ENCODE measurements around the gene SHLD2. TPM values are rescaled to one million over a fixed set of nuclear protein-coding genes. Genes with fewer than 3 reads are reported as not detected.

The SHLD2 gene, protein sequence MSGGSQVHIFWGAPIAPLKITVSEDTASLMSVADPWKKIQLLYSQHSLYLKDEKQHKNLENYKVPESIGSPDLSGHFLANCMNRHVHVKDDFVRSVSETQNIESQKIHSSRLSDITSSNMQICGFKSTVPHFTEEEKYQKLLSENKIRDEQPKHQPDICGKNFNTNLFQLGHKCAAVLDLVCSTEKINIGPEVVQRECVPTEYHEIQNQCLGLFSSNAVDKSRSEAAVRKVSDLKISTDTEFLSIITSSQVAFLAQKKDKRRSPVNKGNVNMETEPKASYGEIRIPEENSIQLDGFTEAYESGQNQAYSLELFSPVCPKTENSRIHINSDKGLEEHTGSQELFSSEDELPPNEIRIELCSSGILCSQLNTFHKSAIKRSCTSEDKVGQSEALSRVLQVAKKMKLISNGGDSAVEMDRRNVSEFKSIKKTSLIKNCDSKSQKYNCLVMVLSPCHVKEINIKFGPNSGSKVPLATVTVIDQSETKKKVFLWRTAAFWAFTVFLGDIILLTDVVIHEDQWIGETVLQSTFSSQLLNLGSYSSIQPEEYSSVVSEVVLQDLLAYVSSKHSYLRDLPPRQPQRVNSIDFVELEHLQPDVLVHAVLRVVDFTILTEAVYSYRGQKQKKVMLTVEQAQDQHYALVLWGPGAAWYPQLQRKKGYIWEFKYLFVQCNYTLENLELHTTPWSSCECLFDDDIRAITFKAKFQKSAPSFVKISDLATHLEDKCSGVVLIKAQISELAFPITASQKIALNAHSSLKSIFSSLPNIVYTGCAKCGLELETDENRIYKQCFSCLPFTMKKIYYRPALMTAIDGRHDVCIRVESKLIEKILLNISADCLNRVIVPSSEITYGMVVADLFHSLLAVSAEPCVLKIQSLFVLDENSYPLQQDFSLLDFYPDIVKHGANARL
- 10 to 100 TPM; 31.0 to 31.4 TPM for total RNA-seq

DNA sequence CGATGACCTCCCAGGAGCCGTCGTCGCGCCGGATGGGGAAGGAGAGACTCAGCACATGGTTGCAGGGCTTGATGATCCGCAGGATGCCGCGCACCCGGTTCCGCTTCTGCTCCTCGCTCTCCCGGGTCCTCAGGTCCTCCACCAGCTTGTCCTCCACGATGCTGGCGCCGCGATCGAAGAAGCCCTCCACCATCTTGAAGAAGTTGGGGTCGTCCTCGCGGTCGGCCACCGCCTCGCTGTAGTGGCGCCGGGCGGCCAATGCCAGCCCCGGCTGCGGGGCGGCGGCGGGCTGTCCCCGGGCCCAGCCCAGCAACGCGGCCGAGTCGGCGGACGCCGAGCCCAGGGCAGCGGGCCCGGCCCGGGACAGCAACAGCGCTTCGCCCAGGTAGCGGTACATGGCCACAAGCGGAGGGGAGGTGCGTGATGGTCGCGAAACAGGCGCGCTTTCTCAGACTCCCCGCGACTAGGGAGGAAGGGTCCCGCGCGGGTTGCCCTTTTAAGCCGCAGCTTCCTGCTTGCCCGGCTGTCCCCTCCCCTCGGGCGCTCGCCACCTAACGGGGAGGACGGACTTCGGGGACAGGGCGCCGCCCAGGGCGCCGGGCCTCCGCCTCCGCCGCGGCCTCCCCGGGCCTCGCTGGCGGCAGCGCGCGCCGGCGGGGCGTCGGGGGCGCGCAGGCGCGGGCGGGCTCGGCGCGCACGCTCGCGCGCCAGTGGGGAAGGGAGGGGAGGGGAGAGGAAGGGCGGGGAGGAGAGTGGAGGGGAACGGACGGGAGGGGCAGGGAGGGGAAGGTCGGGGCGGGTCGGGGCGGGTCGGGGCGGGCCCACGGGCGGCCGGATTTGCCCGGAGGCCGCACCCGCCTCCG, at the start of gene SHLD2, which contains the start of gene GLUD1:
Gene SHLD2, plus strand, starts transcription at position 834 of the 863 bp plus-strand sequence. CDS start 56,149 bp downstream, outside the sequence.
Gene GLUD1, minus strand, starts transcription at position 471 of the 863 bp plus-strand sequence. Its CDS starts 74 bp downstream, at position 397.
- ChIA-PET POLR2A (interaction anchor here (1.2 to 4.9 kb wide), 13 partner anchors 10 to 768 kb away, joined by 3 to 46 read pairs (median 7); no protein-coding TSS in a partner anchor), CTCF (interaction anchor here (1.2 to 1.4 kb wide), 4 partner anchors 10 to 124 kb away, joined by 4 to 5 read pairs (median 4); no protein-coding TSS in a partner anchor)
- Mint-ChIP-seq H3K27ac (peak within 1 kb of the TSS; percentile 97), H3K27me3 (no peaks in the 10 kb centered on the region), H3K4me3 (peak within 1 kb of the TSS; percentile 98), H3K4me1 (peaks cover 44% of the 10 kb centered on the region), H3K36me3 (ENCODE audit: low read depth) (peaks cover 42% of the 10 kb centered on the region), H3K9me3 (no peaks in the 10 kb centered on the region)
- DNase-seq: peak; percentile 94

DNA sequence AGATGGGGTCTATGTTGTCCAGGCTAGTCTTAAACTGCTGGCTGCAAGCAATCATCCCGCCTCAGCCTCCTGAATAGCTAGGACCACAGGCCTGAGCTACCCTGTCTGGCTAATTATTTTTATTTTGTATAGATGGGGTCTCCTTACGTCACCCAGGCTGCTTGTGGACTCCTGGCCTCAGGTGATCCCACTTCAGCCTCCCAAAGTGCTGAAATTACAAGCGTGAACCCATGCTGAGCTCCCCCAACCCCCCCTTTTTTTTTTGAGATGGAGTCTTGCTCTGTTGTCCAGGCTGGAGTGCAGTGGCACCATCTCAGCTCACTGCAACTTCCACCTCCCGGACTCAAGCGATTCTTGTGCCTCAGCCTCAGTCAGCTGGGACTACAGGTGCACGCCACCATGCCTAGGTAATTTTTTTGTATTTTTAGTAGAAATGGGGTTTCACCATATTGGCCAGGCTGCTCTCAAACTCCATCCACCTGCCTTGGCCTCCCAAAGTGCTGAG, 49.5 kb upstream of the SHLD2 start:
- H3K4me3 Mint-ChIP-seq: no peak overlapping the region
- H3K27me3 Mint-ChIP-seq: no peaks in the 10 kb centered on the region
- ChIA-PET CTCF (interaction anchor here (0.8 kb wide), 1 partner anchor 9 kb away, joined by 3 read pairs; no protein-coding TSS in a partner anchor), POLR2A (interaction anchor here (1.3 kb wide), 1 partner anchor 48 kb away, joined by 5 read pairs; no protein-coding TSS in a partner anchor)
- H3K9me3 Mint-ChIP-seq: no peaks in the 10 kb centered on the region
- DNase-seq: no peak
- no peak overlapping the region for H3K27ac Mint-ChIP-seq
- peaks cover 36% of the 10 kb centered on the region for H3K36me3 Mint-ChIP-seq (ENCODE audit: low read depth)
- H3K4me1 Mint-ChIP-seq: no peaks in the 10 kb centered on the region

DNA sequence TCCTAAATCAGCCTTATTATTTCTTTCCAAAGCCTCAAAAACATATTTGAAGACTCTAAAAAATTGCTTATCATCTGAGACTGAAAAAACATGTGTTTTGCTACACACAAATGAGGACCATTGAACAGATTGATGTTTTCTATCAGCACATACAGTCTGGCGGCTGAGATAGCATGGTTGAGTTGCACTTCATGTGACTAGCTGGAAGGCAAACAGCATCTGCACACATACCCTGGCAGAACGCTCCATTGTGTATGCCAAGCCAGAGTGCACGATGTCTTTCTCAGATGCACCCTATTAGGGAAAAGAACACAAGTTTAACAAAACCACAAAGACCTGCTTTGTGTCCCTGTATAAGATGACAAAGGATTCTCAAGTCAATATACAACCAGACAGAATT, 41.9 kb upstream of the SHLD2 start:
- ChIA-PET CTCF (interaction anchor here (1.5 kb wide), 1 partner anchor 40 kb away, joined by 5 read pairs; no protein-coding TSS in a partner anchor), POLR2A (interaction anchor here (1.5 kb wide), 1 partner anchor 13 kb away, joined by 3 read pairs; no protein-coding TSS in a partner anchor)
- Mint-ChIP-seq H3K27ac (no peak overlapping the region), H3K36me3 (ENCODE audit: low read depth) (peaks cover 51% of the 10 kb centered on the region), H3K4me1 (peaks cover 2% of the 10 kb centered on the region), H3K4me3 (no peak overlapping the region), H3K27me3 (no peaks in the 10 kb centered on the region), H3K9me3 (no peaks in the 10 kb centered on the region)
- DNase-seq: no peak

DNA sequence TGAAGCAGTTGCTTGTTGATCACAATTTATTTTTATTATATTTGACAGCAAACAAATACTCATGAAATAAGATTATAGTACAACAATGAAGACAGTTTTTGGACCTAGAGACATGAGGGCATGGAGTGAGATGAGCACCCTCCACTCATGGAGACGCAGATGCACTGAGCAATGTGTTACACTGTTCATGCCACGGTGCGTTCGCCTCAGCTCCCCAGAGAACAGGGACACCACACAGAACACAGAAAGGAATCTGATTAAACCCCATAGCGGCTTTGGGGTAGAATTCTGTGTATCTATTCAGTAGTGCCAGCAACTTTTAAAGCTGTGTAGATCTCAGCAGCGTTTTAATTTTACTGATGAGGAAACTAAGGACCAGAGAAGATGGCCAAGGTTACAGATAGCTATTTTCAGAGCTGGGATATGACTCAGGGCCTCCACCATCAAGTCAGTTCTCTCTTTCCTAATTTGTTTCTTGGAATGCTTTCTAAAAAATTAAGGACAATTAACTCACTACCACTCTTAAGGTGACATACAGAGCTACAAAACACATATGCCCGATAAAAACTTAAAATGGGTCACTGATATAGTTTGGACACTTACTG, 41.3 kb upstream of the SHLD2 start:
- POLR2A ChIA-PET: interaction anchor here (1.5 kb wide), 2 partner anchors 14 to 40 kb away, joined by 3 to 6 read pairs; no protein-coding TSS in a partner anchor
- no peak for DNase-seq
- no peaks in the 10 kb centered on the region for H3K27me3 Mint-ChIP-seq
- no peak overlapping the region for H3K27ac Mint-ChIP-seq
- CTCF ChIA-PET: interaction anchor here (1.2 to 1.5 kb wide), 3 partner anchors 39 to 115 kb away, joined by 5 read pairs; partner anchors contain the start of genes GLUD1 and SHLD2
- peaks cover 2% of the 10 kb centered on the region for H3K4me1 Mint-ChIP-seq
- H3K36me3 Mint-ChIP-seq (ENCODE audit: low read depth): peaks cover 51% of the 10 kb centered on the region
- no peaks in the 10 kb centered on the region for H3K9me3 Mint-ChIP-seq
- H3K4me3 Mint-ChIP-seq: no peak overlapping the region

DNA sequence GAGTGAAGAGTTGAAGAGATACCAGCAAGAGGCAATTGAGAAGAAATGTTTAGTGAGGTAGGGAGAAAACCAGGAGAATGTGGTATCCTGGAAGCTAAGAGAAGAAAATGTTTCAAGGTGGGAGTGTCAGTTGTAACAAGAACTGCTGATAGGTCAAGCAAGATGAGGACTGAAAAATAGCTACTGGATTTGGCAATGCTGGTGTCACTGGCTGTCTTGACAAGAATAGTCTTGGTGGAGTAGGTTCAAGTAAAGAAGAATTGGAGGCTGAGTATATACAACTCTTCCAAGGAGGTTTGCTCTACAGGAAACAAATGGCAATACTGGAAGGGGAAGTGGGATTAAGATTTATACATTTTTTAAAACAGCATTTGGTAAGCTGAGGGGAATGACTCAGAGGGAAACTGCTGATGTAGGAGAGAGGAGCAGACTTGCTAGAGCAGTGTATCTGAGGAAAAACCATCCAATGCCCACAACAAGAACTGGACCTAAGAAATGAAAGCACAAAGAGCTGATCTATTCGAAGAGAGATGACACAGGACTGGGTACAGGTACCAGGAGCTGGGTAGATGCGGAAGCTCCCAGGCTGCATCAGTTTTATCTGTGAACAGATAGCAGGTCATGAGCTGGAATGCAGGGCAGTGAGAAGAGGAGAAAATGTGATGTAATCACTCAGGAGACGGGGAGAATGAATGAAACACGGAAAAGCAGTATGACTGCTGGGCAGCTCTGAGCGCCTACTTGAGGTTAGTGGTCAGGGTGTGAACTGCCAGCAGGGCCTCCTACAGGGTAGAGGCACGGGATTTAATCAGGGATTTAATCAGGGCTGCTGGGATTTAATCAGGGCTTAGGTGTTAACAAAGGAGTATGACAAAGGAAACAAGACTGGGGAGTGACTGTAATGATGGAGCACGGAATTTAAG, 40.4 kb upstream of the SHLD2 start:
- ChIA-PET CTCF (interaction anchor here (1.0 to 1.5 kb wide), 5 partner anchors 10 to 116 kb away, joined by 3 to 5 read pairs (median 5); partner anchors contain the start of genes GLUD1 and SHLD2), POLR2A (interaction anchor here (1.5 kb wide), 2 partner anchors 14 to 39 kb away, joined by 3 to 6 read pairs; no protein-coding TSS in a partner anchor)
- no peak for DNase-seq
- no peak overlapping the region for H3K27ac Mint-ChIP-seq
- no peak overlapping the region for H3K4me3 Mint-ChIP-seq
- H3K36me3 Mint-ChIP-seq (ENCODE audit: low read depth): peaks cover 53% of the 10 kb centered on the region
- H3K9me3 Mint-ChIP-seq: no peaks in the 10 kb centered on the region
- no peaks in the 10 kb centered on the region for H3K27me3 Mint-ChIP-seq
- peaks cover 2% of the 10 kb centered on the region for H3K4me1 Mint-ChIP-seq

DNA sequence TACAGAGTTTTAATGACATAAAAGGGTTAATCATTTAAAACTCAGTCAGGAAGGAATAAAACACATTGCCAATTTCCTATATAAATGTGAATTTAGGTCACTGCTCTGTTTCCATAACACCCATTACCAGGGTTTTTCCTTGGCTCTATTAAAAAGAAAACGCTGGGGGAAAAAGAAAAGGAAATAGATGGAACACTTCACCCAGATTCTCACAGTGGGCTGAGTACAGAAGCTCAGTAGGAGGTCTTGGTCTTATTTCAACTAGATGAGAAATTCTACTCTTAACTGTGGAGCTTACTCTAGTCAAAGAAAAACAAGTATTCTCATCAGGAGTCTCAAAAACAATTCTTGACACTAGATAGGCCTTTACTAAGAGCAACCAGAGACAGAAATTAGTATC, 36.8 kb upstream of the SHLD2 start:
- DNase-seq: no peak
- H3K27ac Mint-ChIP-seq: no peak overlapping the region
- H3K27me3 Mint-ChIP-seq: no peaks in the 10 kb centered on the region
- no peak overlapping the region for H3K4me3 Mint-ChIP-seq
- ChIA-PET CTCF (no interaction called here), POLR2A (no interaction called here)
- peaks cover 54% of the 10 kb centered on the region for H3K36me3 Mint-ChIP-seq (ENCODE audit: low read depth)
- H3K9me3 Mint-ChIP-seq: no peaks in the 10 kb centered on the region
- H3K4me1 Mint-ChIP-seq: peaks cover 2% of the 10 kb centered on the region

DNA sequence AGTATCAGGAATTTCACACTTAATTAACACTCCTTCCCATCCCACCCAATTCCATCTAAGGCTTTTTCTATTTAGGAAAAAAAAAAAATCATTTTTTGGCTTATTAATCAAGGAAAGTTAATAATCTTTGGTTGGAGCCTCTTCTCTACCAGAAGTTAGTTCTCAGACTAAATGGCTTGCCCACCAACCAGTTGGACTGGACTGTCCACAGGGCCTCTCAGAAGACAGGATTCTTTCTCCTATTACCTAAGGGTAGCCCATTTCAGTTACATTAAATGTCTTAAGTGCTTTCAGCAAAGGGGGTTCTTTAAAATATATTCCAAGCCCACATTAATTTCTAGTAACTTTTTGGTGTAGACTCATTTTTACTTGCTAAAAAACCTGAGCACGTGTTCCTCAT, 35.6 kb upstream of the SHLD2 start:
- CTCF ChIA-PET: no interaction called here
- H3K27me3 Mint-ChIP-seq: no peaks in the 10 kb centered on the region
- H3K36me3 Mint-ChIP-seq (ENCODE audit: low read depth): peaks cover 63% of the 10 kb centered on the region
- POLR2A ChIA-PET: no interaction called here
- H3K27ac Mint-ChIP-seq: no peak overlapping the region
- H3K4me1 Mint-ChIP-seq: peaks cover 2% of the 10 kb centered on the region
- DNase-seq: no peak
- H3K4me3 Mint-ChIP-seq: no peak overlapping the region
- H3K9me3 Mint-ChIP-seq: no peaks in the 10 kb centered on the region

DNA sequence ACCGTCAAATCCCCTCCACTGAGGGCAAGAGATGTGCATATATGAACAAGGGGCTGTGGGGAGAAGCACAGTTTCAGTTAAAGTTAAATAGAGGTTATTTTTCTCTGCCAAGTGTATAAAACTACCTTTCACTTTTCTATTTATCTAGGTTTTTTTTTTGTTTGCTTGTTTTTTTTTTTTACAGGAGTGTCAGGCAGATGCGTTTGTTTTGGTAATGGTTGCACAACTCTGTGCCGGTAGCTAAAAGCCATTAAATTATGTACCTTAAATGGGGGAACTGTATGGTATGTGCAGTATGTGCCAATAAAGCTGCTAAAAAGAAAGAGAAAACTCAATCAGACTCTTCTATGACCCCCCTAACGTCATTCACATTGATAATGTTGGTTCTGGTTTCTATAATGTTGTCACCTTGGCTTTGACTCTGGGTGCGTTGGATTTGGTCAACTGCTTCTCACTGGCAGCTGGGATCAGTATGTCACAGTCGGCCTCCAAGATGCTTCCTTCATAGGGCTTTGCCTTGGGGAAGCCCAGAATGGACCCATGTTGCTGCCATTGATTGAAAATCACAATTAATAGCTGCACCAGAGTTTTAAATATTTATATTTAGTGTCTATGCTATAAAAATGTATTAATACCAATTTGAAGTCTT, 34.6 kb upstream of the SHLD2 start:
- Mint-ChIP-seq H3K9me3 (no peaks in the 10 kb centered on the region), H3K27me3 (no peaks in the 10 kb centered on the region), H3K27ac (no peak overlapping the region), H3K36me3 (ENCODE audit: low read depth) (peaks cover 63% of the 10 kb centered on the region), H3K4me1 (peaks cover 2% of the 10 kb centered on the region), H3K4me3 (no peak overlapping the region)
- no peak for DNase-seq
- ChIA-PET POLR2A (no interaction called here), CTCF (interaction anchor here (0.6 kb wide), 1 partner anchor 675 kb away, joined by 3 read pairs; no protein-coding TSS in a partner anchor)

DNA sequence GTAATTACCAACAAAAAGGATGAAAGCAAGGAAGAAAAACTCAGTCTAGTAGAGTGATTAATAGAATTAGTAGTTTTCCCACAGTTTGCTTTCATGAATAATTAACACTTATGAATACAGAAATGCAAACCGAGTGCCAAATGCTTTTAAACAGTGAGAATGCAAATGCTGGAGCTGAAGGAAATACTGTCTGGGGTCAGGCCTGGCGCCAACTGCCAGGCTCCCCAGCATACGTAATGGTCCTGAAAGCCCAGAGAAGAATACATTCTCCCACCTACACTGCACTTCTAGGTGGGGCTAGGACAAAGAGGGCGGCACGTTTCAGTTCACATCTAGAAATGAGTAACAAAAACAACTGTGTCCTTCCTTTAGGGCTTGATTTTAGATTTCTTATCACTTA, 30.4 kb upstream of the SHLD2 start:
- ChIA-PET CTCF (no interaction called here), POLR2A (interaction anchor here (0.7 to 2.2 kb wide), 2 partner anchors 12 to 31 kb away, joined by 3 to 7 read pairs; partner anchors contain the start of genes GLUD1 and SHLD2)
- DNase-seq: no peak
- no peaks in the 10 kb centered on the region for H3K9me3 Mint-ChIP-seq
- no peaks in the 10 kb centered on the region for H3K27me3 Mint-ChIP-seq
- H3K4me1 Mint-ChIP-seq: peaks cover 2% of the 10 kb centered on the region
- H3K4me3 Mint-ChIP-seq: no peak overlapping the region
- H3K27ac Mint-ChIP-seq: no peak overlapping the region
- peaks cover 67% of the 10 kb centered on the region for H3K36me3 Mint-ChIP-seq (ENCODE audit: low read depth)

DNA sequence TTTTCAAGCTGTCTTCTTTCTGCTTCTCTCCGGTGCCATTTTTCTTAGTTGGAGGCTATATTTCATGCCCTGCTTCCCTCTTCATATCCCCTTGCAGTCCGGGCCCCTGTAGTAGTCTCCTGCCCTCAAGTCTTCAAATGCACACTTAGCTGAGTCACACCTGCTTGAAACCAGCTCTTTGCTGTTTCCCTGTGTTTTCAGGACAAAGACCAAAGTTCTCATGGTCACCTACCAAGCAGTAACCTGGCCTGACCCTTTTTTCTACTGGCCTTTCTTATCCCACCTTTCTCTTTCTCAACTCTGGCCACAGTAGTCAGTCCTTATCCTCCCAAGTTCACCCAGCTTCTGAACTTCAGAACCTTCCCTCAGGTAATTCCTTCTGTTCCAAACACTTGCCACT, 28.8 kb upstream of the SHLD2 start:
- Mint-ChIP-seq H3K36me3 (ENCODE audit: low read depth) (peaks cover 61% of the 10 kb centered on the region), H3K4me3 (no peak overlapping the region), H3K27me3 (no peaks in the 10 kb centered on the region), H3K4me1 (peaks cover 2% of the 10 kb centered on the region), H3K9me3 (no peaks in the 10 kb centered on the region), H3K27ac (peak overlapping the region; percentile 5)
- POLR2A ChIA-PET: no interaction called here
- CTCF ChIA-PET: interaction anchor here (0.6 kb wide), 1 partner anchor 44 kb away, joined by 3 read pairs; no protein-coding TSS in a partner anchor
- no peak for DNase-seq
